Measurements from ENCODE around the gene VWA2. TPM values are rescaled to one million over a fixed set of nuclear protein-coding genes. Genes with fewer than 3 reads are reported as not detected.

The VWA2 gene
- total RNA-seq, 1 experiment from 2014 or later = not detected

DNA sequence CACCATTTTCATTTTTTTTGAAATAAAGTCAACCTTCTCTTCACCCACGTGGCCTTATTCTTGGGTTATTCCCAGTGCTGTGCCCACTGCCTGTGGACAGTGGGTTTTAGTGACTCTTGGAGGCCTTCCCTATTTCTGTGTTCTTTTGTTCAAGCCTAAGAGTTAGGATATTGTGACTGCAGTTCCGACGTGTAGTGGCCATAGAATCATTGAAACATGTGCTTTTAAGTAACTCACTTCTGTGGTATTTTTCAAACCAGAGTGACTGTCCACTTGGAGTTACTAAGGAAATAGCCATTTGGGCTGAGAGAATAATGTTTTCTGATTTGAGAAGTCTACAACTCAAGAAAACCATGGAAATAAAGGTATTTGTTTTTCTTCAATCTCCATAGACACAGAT, 36.2 kb upstream of the VWA2 start:
- Histone ChIP-seq H2AFZ (ENCODE audit: low read depth, low read length, poor library complexity, severe bottlenecking) (no peak overlapping the region), H3K4me3 (replicated peaks in 1 of 2; ENCODE audit: low read depth in 1 of 2, low read length in 2 of 2) (no peak overlapping the region), H4K20me1 (ENCODE audit: insufficient read depth) (no peaks in the 10 kb centered on the region), H3K9ac (ENCODE audit: low read length) (no peak overlapping the region), H3K79me2 (ENCODE audit: insufficient read depth, low read length) (no peaks in the 10 kb centered on the region), H3K27ac (ENCODE audit: low read depth, low read length) (no peak overlapping the region), H3K9me3 (ENCODE audit: control insufficient read depth in 1 of 2, insufficient read depth in 1 of 2, low read depth in 1 of 2, low read length in 2 of 2) (no peaks in the 10 kb centered on the region), H3K27me3 (ENCODE audit: insufficient read depth, low read length) (peaks cover 19% of the 10 kb centered on the region; the same call in 1 of the 2 replicates), H3K9me2 (ENCODE audit: insufficient read depth) (no peaks in the 10 kb centered on the region), H3K36me3 (ENCODE audit: control insufficient read depth in 1 of 2, insufficient read depth in 2 of 2, low read length in 2 of 2) (no peaks in the 10 kb centered on the region), H3K4me2 (ENCODE audit: low read length) (no peak overlapping the region), H3K4me1 (ENCODE audit: control insufficient read depth in 1 of 2, insufficient read depth in 2 of 2, low read length in 2 of 2) (no peaks in the 10 kb centered on the region)
- BruUV-seq (replicated peaks) = no TSS peak
- ChIA-PET POLR2A (no interaction called here), CTCF (no interaction called here), RAD21 (ENCODE audit: low non-redundant PET in 1 of 2, low total read pairs in 2 of 2, uncharacterized antibody in 2 of 2, unreplicated experiment in 2 of 2) (no interaction called here)
- intact Hi-C loops (cut with micrococcal nuclease) = no loop called here
- no peak for DNase-seq (ENCODE audit: low read depth, low spot score)
- no peak for ATAC-seq
- TF ChIP-seq MAX (IDR thresholded peaks at IDR 0.05) (no peak), EZH2 (IDR thresholded peaks at IDR 0.05) (no peak), TCF7L2 (IDR thresholded peaks at IDR 0.05; ENCODE audit: borderline replicate concordance, extremely low read depth, insufficient read depth, insufficient read length) (no peak), ZNF274 (IDR thresholded peaks at IDR 0.05; ENCODE audit: low read depth, low read length) (no peak), CBX3 (IDR thresholded peaks at IDR 0.05; ENCODE audit: low read depth) (no peak), YY1 (IDR thresholded peaks at IDR 0.05; ENCODE audit: extremely low read depth, insufficient replicate concordance, low read depth, low read length) (no peak), JUND (IDR thresholded peaks at IDR 0.05) (no peak), RAD21 (IDR thresholded peaks at IDR 0.05; ENCODE audit: low read depth) (no peak), EGR1 (IDR thresholded peaks at IDR 0.05; ENCODE audit: low read depth) (no peak), POLR2A (IDR thresholded peaks at IDR 0.05; ENCODE audit: borderline replicate concordance, extremely low read depth, insufficient read depth, insufficient read length) (no peak)
- TF ChIP-seq, protein P1, sequence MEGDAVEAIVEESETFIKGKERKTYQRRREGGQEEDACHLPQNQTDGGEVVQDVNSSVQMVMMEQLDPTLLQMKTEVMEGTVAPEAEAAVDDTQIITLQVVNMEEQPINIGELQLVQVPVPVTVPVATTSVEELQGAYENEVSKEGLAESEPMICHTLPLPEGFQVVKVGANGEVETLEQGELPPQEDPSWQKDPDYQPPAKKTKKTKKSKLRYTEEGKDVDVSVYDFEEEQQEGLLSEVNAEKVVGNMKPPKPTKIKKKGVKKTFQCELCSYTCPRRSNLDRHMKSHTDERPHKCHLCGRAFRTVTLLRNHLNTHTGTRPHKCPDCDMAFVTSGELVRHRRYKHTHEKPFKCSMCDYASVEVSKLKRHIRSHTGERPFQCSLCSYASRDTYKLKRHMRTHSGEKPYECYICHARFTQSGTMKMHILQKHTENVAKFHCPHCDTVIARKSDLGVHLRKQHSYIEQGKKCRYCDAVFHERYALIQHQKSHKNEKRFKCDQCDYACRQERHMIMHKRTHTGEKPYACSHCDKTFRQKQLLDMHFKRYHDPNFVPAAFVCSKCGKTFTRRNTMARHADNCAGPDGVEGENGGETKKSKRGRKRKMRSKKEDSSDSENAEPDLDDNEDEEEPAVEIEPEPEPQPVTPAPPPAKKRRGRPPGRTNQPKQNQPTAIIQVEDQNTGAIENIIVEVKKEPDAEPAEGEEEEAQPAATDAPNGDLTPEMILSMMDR (IDR thresholded peaks at IDR 0.05 in 2 of 3, conservative IDR thresholded peaks at IDR 0.05 in 1 of 3; ENCODE audit: borderline replicate concordance in 1 of 3, insufficient read depth in 1 of 3, low read depth in 2 of 3, low read length in 2 of 3) = no peak
- TF ChIP-seq, protein P2, sequence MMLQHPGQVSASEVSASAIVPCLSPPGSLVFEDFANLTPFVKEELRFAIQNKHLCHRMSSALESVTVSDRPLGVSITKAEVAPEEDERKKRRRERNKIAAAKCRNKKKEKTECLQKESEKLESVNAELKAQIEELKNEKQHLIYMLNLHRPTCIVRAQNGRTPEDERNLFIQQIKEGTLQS (IDR thresholded peaks at IDR 0.05) = no peak

Measured in HCT116 (cell line).